HG03432 (cell line): ENCODE data around the gene CCDC7.
"Not testable (repeated sequence)": the region's sequence is repeated elsewhere in the genome, so short reads cannot be mapped to it uniquely, and the experiment has no call there.

Source experiments
- ATAC-seq: cut with Tn5 transposase; IDR thresholded peaks from one replicate; pipeline ENCODE4 v1.9.1; 2021; ENCODE audit warnings: mild to moderate bottlenecking, moderate library complexity; ENCODE audit not compliant: unreplicated experiment

The CCDC7 gene

GRCh38 chr10:32548208-32548607 lies 102.3 kb downstream of the CCDC7 start:
- no peak for ATAC-seq

GRCh38 chr10:32556783-32557395 lies 110.9 kb downstream of the CCDC7 start:
- ATAC-seq = no peak

- ATAC-seq = not testable (repeated sequence)
Observed at GRCh38 chr10:32562695-32563094, 116.8 kb downstream of the CCDC7 start.

GRCh38 chr10:32577448-32577847 lies 131.5 kb downstream of the CCDC7 start:
- ATAC-seq = no peak

- ATAC-seq = no peak
Observed at GRCh38 chr10:32582946-32583345, 137.0 kb downstream of the CCDC7 start.

GRCh38 chr10:32598022-32598421 lies 152.1 kb downstream of the CCDC7 start:
- ATAC-seq = not testable (repeated sequence)

- no peak for ATAC-seq
Observed at GRCh38 chr10:32600317-32600716, 154.4 kb downstream of the CCDC7 start.

GRCh38 chr10:32601562-32601961 lies 155.6 kb downstream of the CCDC7 start:
- not testable (repeated sequence) for ATAC-seq

- ATAC-seq = no peak
Observed at GRCh38 chr10:32605787-32606186, 159.8 kb downstream of the CCDC7 start.

- ATAC-seq = not testable (repeated sequence)
Observed at GRCh38 chr10:32610543-32610942, 164.6 kb downstream of the CCDC7 start.

- no peak for ATAC-seq
Observed at GRCh38 chr10:32616438-32616837, 170.5 kb downstream of the CCDC7 start.

- no peak for ATAC-seq
Observed at GRCh38 chr10:32618482-32618881, 172.5 kb downstream of the CCDC7 start.

- ATAC-seq = no peak
Observed at GRCh38 chr10:32621969-32622368, 176.0 kb downstream of the CCDC7 start.

- no peak for ATAC-seq
Observed at GRCh38 chr10:32622409-32622808, 176.5 kb downstream of the CCDC7 start.

- ATAC-seq = no peak
Observed at GRCh38 chr10:32627183-32627582, 181.2 kb downstream of the CCDC7 start.

- no peak for ATAC-seq
Observed at GRCh38 chr10:32629910-32630309, 184.0 kb downstream of the CCDC7 start.

GRCh38 chr10:32646535-32646934 lies 200.6 kb downstream of the CCDC7 start:
- no peak for ATAC-seq

GRCh38 chr10:32650246-32650655 lies 204.3 kb downstream of the CCDC7 start:
- ATAC-seq = peak; percentile 74

- ATAC-seq = not testable (repeated sequence)
Observed at GRCh38 chr10:32657430-32657829, 211.5 kb downstream of the CCDC7 start.

GRCh38 chr10:32661346-32661745 lies 215.4 kb downstream of the CCDC7 start:
- ATAC-seq = no peak

- ATAC-seq = no peak
Observed at GRCh38 chr10:32680803-32681557, 235.0 kb downstream of the CCDC7 start.

GRCh38 chr10:32684291-32684690 lies 238.4 kb downstream of the CCDC7 start:
- ATAC-seq = no peak
